ENCODE measurements around the gene ZNF10.

Gene ZNF10

GRCh38 chr12:133130038-133130807, at the start of gene ZNF10, which contains the start of gene ZNF891:
ZNF10 (plus strand) TSS chr12:133130627; CDS start chr12:133144493, 13,866 bp downstream.
ZNF891 (minus strand) TSS chr12:133130274; CDS start chr12:133121918, 8,356 bp downstream.
- DNase-seq (ENCODE audit: insufficient read length, low spot score) (peak; percentile 14), FAIRE-seq (no peak)
- TF ChIP-seq, protein P1, sequence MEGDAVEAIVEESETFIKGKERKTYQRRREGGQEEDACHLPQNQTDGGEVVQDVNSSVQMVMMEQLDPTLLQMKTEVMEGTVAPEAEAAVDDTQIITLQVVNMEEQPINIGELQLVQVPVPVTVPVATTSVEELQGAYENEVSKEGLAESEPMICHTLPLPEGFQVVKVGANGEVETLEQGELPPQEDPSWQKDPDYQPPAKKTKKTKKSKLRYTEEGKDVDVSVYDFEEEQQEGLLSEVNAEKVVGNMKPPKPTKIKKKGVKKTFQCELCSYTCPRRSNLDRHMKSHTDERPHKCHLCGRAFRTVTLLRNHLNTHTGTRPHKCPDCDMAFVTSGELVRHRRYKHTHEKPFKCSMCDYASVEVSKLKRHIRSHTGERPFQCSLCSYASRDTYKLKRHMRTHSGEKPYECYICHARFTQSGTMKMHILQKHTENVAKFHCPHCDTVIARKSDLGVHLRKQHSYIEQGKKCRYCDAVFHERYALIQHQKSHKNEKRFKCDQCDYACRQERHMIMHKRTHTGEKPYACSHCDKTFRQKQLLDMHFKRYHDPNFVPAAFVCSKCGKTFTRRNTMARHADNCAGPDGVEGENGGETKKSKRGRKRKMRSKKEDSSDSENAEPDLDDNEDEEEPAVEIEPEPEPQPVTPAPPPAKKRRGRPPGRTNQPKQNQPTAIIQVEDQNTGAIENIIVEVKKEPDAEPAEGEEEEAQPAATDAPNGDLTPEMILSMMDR (IDR thresholded peaks at IDR 0.05; ENCODE audit: insufficient read depth, missing control alignments) = no peak

DNA sequence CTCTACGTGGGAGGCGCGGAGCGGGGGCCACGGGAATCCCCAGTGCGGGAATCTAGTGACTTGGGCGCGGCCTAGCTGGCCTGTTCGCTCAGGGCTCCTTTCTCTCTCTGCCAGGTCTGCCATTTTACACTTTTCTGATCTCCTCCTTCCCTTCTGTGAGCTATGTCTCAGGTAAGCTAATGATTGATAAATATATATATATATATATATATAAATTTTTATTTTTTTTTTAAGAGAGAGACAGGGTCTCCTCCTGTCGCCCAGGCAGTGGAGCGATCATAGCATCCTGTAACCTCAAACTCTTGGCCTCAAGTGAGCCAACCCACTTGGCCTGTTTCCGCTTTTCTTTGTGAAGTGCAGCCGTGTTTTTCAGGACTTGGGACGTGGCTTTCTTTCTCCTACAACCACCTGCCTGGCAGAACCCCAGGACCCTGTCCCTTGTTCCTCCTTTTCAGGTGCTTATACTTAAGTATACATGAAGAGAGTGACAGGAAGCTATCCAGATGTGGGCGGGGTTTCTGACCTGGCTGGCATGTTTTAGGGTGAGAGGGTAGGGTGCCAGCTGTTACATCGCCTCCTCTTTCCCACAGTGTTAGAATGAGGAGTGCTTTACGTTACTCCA, 49.2 kb upstream of the ZNF10 start:
- FAIRE-seq = no peak
- TF ChIP-seq, protein P1 (IDR thresholded peaks at IDR 0.05; ENCODE audit: insufficient read depth, missing control alignments) = no peak
- no peak for DNase-seq (ENCODE audit: insufficient read length, low spot score)

DNA sequence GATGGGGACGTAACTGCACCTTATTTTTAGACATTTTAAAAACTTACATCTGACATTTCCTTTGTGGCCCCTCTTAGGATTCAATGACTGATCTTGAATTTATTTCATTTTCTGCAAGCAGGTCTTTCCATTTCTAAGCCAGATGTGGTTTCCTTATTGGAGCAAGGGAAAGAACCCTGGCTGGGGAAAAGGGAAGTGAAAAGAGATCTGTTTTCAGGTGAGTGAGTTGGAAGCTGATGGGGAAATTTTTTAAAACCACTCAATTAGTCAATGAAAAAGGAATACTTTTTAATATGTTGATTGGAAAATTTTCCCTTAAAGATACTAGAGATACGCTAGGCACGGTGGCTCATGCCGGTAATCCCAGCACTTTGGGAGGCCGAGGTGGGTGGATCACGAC, 47.1 kb upstream of the ZNF10 start:
- DNase-seq (ENCODE audit: insufficient read length, low spot score) = no peak
- FAIRE-seq = no peak
- TF ChIP-seq, protein P1 (IDR thresholded peaks at IDR 0.05; ENCODE audit: insufficient read depth, missing control alignments) = no peak

GRCh38 chr12:133105620-133106019, 24.8 kb upstream of the ZNF10 start:
- TF ChIP-seq, protein P1 (IDR thresholded peaks at IDR 0.05; ENCODE audit: insufficient read depth, missing control alignments) = no peak
- FAIRE-seq (no peak), DNase-seq (ENCODE audit: insufficient read length, low spot score) (no peak)

- TF ChIP-seq, protein P1 (IDR thresholded peaks at IDR 0.05; ENCODE audit: insufficient read depth, missing control alignments) = no peak
- FAIRE-seq (no peak), DNase-seq (ENCODE audit: insufficient read length, low spot score) (no peak)
Observed at GRCh38 chr12:133106253-133106652, 24.2 kb upstream of the ZNF10 start.

DNA sequence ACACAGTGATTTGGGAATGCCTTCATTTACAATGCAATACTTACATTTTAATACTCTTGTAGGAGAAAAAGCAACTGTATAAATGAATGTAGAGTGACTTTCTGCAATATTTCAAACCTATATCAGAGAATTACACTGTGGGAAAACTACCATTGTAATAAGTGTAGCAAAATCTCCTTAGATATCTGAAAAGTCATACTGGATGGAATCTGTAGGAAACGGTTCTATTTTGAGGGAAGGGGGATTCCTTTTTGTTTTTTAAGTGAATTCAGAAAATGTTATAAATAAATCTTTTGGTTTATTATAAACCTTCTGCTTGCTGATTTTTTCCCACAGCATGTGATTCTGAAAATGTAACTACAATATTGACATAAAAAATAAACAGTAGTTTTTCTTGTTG, 23.3 kb upstream of the ZNF10 start:
- no peak for DNase-seq (ENCODE audit: insufficient read length, low spot score)
- TF ChIP-seq, protein P1 (IDR thresholded peaks at IDR 0.05; ENCODE audit: insufficient read depth, missing control alignments) = no peak
- no peak for FAIRE-seq

- no peak for FAIRE-seq
- DNase-seq (ENCODE audit: insufficient read length, low spot score) = no peak
- TF ChIP-seq, protein P1 (IDR thresholded peaks at IDR 0.05; ENCODE audit: insufficient read depth, missing control alignments) = no peak
Observed at GRCh38 chr12:133108150-133108549, 22.3 kb upstream of the ZNF10 start.

All from D721Med (cell line).